ENCODE results near the gene CHSY1. TPM values are rescaled to one million over a fixed set of nuclear protein-coding genes. Genes with fewer than 3 reads are reported as not detected.

CHSY1 gene
- total and polyA plus RNA-seq, 2 of the 13 experiments (the other 11 are each of a cell fraction or from before 2014, with no cell fraction given), result 13.3 to 13.7 TPM

DNA sequence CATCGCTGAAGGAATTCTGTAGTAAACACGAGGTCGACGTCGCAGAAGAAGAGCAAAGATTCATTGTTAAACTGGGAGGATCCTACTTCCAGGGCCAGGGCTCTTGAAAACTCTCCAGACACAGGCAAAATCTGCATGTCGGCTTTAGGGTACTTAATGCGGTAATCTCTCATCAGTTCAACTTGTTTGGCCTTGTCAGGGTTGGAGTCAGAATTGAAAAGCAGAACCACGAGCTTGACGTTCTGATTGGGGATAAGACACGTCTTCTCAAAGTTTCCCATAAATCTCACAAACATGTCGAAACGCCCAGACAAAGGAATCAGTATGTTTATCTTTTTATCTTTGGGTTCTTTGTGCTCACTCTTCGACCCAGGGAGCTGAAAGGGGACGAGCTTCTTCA, 74.0 kb downstream of the CHSY1 start:
- Histone ChIP-seq H3K4me1 (ENCODE audit: insufficient read depth, low read length) (peaks cover 12% of the 10 kb centered on the region), H3K27ac (ENCODE audit: extremely low read length, insufficient read depth, low read length) (no peak overlapping the region), H3K27me3 (ENCODE audit: control insufficient read depth in 1 of 2, insufficient read depth in 2 of 2, low read length in 2 of 2) (no peaks in the 10 kb centered on the region), H3K36me3 (replicated peaks in 1 of 2; ENCODE audit: control insufficient read depth in 1 of 2, insufficient read depth in 2 of 2, low read length in 2 of 2) (peaks cover 7 to 38% of the 10 kb centered on the region in 2 experiments; a peak in 4 of 5 replicates), H3K4me3 (replicated peaks in 1 of 3; ENCODE audit: insufficient read depth in 1 of 3, low read depth in 2 of 3, low read length in 3 of 3) (no peak overlapping the region), H3K79me2 (ENCODE audit: insufficient read depth, low read length) (no peaks in the 10 kb centered on the region), H3K9me3 (ENCODE audit: low read length) (no peaks in the 10 kb centered on the region), H2AFZ (ENCODE audit: low read length) (no peak overlapping the region), H3K9ac (ENCODE audit: insufficient read depth, low read depth, low read length) (no peak overlapping the region), H4K20me1 (ENCODE audit: insufficient read depth, low read length) (no peaks in the 10 kb centered on the region), H3K4me2 (ENCODE audit: low read depth, low read length) (no peak overlapping the region)
- in situ Hi-C loops (cut with HindIII; ENCODE audit: extremely low pct_ligation_motif_present, low pct_unique_long_range_greater_than_20kb) (no loop called here), intact Hi-C loops (cut with micrococcal nuclease; ENCODE audit: unreplicated experiment) (no loop called here)
- ChIA-PET CTCF (ENCODE audit: low intra/inter-chr PET ratio, low total read pairs) (no interaction called here), POLR2A (no interaction called here)
- no TSS peak for BruUV-seq (replicated peaks)
- WGBS (ENCODE audit: low lambda C conversion rate), result 98% methylated on average over 14 of the region's 14 CpGs
- DNase-seq (ENCODE audit: low spot score) (no peak), FAIRE-seq (no peak), ATAC-seq (no peak)
- TF ChIP-seq ZNF605 (CRISPR knock-in tag; IDR thresholded peaks at IDR 0.05) (no peak), ZNF101 (CRISPR knock-in tag; IDR thresholded peaks at IDR 0.05; ENCODE audit: borderline replicate concordance, low read depth) (no peak), GFI1 (CRISPR knock-in tag; IDR thresholded peaks at IDR 0.05; ENCODE audit: borderline replicate concordance) (no peak), ZSCAN9 (CRISPR knock-in tag; IDR thresholded peaks at IDR 0.05; ENCODE audit: borderline replicate concordance) (no peak), ZNF678 (CRISPR knock-in tag; IDR thresholded peaks at IDR 0.05) (no peak), CHD4 (IDR thresholded peaks at IDR 0.05; ENCODE audit: borderline replicate concordance, low read length) (no peak), NKX3-1 (CRISPR knock-in tag; IDR thresholded peaks at IDR 0.05) (no peak), HCFC1 (IDR thresholded peaks at IDR 0.05; ENCODE audit: low read depth, low read length) (no peak)
- TF ChIP-seq, protein P1, sequence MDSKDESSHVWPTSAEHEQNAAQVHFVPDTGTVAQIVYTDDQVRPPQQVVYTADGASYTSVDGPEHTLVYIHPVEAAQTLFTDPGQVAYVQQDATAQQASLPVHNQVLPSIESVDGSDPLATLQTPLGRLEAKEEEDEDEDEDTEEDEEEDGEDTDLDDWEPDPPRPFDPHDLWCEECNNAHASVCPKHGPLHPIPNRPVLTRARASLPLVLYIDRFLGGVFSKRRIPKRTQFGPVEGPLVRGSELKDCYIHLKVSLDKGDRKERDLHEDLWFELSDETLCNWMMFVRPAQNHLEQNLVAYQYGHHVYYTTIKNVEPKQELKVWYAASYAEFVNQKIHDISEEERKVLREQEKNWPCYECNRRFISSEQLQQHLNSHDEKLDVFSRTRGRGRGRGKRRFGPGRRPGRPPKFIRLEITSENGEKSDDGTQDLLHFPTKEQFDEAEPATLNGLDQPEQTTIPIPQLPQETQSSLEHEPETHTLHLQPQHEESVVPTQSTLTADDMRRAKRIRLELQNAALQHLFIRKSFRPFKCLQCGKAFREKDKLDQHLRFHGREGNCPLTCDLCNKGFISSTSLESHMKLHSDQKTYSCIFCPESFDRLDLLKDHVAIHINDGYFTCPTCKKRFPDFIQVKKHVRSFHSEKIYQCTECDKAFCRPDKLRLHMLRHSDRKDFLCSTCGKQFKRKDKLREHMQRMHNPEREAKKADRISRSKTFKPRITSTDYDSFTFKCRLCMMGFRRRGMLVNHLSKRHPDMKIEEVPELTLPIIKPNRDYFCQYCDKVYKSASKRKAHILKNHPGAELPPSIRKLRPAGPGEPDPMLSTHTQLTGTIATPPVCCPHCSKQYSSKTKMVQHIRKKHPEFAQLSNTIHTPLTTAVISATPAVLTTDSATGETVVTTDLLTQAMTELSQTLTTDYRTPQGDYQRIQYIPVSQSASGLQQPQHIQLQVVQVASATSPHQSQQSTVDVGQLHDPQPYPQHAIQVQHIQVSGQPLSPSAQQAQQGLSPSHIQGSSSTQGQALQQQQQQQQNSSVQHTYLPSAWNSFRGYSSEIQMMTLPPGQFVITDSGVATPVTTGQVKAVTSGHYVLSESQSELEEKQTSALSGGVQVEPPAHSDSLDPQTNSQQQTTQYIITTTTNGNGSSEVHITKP (CRISPR knock-in tag; IDR thresholded peaks at IDR 0.05; ENCODE audit: low read depth), result no peak
- TF ChIP-seq, protein P2, sequence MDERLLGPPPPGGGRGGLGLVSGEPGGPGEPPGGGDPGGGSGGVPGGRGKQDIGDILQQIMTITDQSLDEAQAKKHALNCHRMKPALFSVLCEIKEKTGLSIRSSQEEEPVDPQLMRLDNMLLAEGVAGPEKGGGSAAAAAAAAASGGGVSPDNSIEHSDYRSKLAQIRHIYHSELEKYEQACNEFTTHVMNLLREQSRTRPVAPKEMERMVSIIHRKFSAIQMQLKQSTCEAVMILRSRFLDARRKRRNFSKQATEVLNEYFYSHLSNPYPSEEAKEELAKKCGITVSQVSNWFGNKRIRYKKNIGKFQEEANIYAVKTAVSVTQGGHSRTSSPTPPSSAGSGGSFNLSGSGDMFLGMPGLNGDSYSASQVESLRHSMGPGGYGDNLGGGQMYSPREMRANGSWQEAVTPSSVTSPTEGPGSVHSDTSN (CRISPR knock-in tag; IDR thresholded peaks at IDR 0.05), result no peak
- TF ChIP-seq, protein P3, sequence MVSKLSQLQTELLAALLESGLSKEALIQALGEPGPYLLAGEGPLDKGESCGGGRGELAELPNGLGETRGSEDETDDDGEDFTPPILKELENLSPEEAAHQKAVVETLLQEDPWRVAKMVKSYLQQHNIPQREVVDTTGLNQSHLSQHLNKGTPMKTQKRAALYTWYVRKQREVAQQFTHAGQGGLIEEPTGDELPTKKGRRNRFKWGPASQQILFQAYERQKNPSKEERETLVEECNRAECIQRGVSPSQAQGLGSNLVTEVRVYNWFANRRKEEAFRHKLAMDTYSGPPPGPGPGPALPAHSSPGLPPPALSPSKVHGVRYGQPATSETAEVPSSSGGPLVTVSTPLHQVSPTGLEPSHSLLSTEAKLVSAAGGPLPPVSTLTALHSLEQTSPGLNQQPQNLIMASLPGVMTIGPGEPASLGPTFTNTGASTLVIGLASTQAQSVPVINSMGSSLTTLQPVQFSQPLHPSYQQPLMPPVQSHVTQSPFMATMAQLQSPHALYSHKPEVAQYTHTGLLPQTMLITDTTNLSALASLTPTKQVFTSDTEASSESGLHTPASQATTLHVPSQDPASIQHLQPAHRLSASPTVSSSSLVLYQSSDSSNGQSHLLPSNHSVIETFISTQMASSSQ (IDR thresholded peaks at IDR 0.05; ENCODE audit: low read depth), result no peak
- TF ChIP-seq, protein P3 (CRISPR knock-in tag; IDR thresholded peaks at IDR 0.05; ENCODE audit: borderline replicate concordance), result no peak
- TF ChIP-seq, protein P4, sequence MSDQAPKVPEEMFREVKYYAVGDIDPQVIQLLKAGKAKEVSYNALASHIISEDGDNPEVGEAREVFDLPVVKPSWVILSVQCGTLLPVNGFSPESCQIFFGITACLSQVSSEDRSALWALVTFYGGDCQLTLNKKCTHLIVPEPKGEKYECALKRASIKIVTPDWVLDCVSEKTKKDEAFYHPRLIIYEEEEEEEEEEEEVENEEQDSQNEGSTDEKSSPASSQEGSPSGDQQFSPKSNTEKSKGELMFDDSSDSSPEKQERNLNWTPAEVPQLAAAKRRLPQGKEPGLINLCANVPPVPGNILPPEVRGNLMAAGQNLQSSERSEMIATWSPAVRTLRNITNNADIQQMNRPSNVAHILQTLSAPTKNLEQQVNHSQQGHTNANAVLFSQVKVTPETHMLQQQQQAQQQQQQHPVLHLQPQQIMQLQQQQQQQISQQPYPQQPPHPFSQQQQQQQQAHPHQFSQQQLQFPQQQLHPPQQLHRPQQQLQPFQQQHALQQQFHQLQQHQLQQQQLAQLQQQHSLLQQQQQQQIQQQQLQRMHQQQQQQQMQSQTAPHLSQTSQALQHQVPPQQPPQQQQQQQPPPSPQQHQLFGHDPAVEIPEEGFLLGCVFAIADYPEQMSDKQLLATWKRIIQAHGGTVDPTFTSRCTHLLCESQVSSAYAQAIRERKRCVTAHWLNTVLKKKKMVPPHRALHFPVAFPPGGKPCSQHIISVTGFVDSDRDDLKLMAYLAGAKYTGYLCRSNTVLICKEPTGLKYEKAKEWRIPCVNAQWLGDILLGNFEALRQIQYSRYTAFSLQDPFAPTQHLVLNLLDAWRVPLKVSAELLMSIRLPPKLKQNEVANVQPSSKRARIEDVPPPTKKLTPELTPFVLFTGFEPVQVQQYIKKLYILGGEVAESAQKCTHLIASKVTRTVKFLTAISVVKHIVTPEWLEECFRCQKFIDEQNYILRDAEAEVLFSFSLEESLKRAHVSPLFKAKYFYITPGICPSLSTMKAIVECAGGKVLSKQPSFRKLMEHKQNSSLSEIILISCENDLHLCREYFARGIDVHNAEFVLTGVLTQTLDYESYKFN (CRISPR knock-in tag; conservative IDR thresholded peaks at IDR 0.05), result no peak

All from HepG2 (cell line).